Measurements from ENCODE around the gene UCMA.

UCMA gene

DNA sequence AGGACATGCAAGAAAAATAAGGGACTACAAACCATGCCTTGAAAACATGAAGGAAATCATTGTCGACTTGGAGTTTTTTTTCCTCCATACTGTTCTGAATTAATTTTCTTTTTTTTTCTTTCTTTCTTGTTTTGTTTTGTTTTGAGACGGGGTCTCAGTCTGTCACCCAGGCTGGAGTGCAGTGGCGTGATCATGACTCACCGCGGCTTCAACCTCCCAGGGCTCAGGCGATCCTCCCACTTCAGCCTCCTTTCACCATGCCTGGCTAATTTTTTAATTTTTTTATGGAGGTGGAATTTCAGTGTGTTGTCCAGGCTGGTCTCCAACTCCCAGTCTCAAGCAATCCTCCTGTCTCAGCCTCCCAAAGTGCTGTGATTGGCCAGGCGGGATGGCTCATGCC, 11.6 kb downstream of the UCMA start:
- H3K4me3 Mint-ChIP-seq: no peak overlapping the region
- H3K9me3 Mint-ChIP-seq: no peaks in the 10 kb centered on the region
- H3K27ac Mint-ChIP-seq: no peak overlapping the region
- no peak for DNase-seq
- H3K27me3 Mint-ChIP-seq: no peaks in the 10 kb centered on the region
- CTCF ChIA-PET: no interaction called here
- no peaks in the 10 kb centered on the region for H3K36me3 Mint-ChIP-seq
- peaks cover 7% of the 10 kb centered on the region for H3K4me1 Mint-ChIP-seq

DNA sequence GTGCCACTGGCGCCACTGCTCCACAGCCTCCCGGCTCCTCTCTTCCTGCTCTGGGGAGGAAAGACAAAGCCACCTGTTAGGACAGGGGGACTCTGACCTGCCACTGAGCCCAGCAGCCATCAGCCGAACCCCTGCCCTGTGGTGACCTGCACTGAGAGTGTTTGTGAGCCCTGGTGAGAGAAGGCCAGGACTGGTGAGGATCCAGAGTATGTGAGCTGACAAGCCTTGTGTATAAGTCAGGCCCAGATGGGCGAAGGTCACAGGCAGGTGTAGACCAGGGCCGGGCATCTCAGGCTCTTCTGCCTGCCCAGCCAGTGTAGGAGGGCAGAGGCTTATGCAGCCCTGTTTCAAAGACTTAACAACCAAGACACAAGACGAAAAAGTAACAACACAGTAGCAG, 12.0 kb downstream of the UCMA start:
- no peak overlapping the region for H3K4me3 Mint-ChIP-seq
- no peaks in the 10 kb centered on the region for H3K9me3 Mint-ChIP-seq
- H3K27me3 Mint-ChIP-seq: no peaks in the 10 kb centered on the region
- peaks cover 7% of the 10 kb centered on the region for H3K4me1 Mint-ChIP-seq
- CTCF ChIA-PET: no interaction called here
- no peak overlapping the region for H3K27ac Mint-ChIP-seq
- no peaks in the 10 kb centered on the region for H3K36me3 Mint-ChIP-seq
- DNase-seq: no peak

DNA sequence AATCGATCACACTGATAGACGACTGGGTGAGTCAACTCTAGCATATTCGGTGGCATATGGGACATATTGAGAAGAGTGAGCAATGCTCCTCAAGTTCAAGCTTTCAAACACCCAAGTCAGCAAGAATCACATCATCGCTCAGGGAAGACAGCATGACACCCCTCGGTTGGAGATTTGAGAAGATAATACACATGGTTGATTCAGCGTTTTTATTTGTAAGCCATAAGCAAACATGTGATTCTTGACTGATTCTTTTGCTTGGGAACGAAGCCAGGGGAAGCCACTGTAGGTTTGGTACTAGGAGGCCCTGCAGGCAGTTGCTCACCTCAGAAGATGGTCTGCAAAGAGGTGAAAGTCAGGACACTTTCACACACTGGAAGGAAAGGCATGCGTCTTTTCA, 12.6 kb downstream of the UCMA start:
- no peaks in the 10 kb centered on the region for H3K9me3 Mint-ChIP-seq
- CTCF ChIA-PET: no interaction called here
- peaks cover 7% of the 10 kb centered on the region for H3K4me1 Mint-ChIP-seq
- H3K27me3 Mint-ChIP-seq: no peaks in the 10 kb centered on the region
- H3K27ac Mint-ChIP-seq: no peak overlapping the region
- H3K36me3 Mint-ChIP-seq: no peaks in the 10 kb centered on the region
- no peak for DNase-seq
- no peak overlapping the region for H3K4me3 Mint-ChIP-seq

DNA sequence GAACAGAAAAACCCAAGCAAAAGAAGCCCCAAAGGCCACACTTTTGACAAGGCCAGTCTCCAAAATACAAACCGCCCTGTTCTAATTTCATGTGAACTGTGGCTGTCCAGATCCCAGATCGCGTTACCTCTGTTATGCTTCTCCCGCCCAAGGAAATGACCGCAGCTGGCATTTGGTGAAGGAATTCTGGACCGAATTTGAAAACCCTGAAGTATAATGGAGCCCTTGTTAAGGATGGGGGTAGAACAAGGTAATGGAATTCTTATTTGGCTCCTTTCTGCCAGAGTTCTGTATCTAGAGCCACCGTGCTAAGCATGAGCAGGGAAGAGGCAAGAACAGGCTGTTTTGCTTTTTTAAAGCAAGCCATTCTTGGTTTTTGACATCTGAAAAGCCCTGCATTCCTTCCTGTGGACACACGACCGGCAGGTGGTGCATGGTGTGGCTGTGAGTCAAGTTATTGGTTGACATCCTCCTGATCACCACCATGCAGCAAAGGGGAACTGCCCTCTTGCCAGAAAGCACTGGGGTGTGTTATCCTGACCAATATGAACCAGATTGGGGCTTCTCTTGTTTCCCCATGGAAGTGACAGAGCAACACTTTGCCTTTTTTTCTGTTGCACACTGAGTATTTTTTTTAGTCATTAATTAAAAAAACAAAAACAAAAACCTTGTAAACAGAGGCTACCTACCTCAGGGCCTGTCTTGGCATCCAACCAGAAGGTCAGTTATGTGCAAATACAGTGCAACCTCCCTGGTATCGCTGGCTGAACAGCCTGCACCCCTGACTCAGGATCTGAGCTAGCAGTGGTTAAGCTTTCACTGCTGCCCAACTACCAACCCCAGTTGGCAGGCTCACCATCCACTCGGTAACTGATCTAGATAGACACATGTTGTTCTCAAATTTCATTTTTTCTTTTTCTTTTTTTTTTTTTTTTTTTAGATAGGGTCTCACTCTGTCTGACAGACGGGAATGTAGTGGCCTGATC, 14.2 kb downstream of the UCMA start:
- no peaks in the 10 kb centered on the region for H3K9me3 Mint-ChIP-seq
- CTCF ChIA-PET: interaction anchor here (2.3 kb wide), 1 partner anchor 83 kb away, joined by 5 read pairs; no protein-coding TSS in a partner anchor
- peaks cover 7% of the 10 kb centered on the region for H3K4me1 Mint-ChIP-seq
- H3K36me3 Mint-ChIP-seq: no peaks in the 10 kb centered on the region
- H3K27ac Mint-ChIP-seq: no peak overlapping the region
- H3K4me3 Mint-ChIP-seq: no peak overlapping the region
- DNase-seq: peak; percentile 30
- no peaks in the 10 kb centered on the region for H3K27me3 Mint-ChIP-seq

DNA sequence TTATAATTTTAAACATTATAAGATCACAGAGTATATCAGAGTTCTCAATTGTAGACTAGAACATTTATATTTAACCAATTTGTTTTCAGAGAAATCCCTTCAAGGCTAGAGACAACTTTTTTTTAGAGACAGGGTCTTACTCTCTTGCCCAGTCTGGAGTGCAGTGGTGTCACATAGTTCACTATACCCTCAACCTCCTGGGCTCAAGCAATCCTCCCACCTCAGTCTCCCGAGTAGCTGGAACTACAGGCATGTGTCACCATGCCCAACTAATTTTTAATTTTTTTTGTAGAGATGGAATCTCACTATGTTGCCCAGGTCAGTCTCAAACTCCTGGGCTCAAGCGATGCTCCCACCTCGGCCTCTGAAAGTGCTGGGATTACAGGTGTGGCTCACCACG, 15.3 kb downstream of the UCMA start:
- DNase-seq: no peak
- Mint-ChIP-seq H3K4me3 (no peak overlapping the region), H3K4me1 (no peaks in the 10 kb centered on the region), H3K9me3 (no peaks in the 10 kb centered on the region), H3K27me3 (no peaks in the 10 kb centered on the region), H3K27ac (no peak overlapping the region), H3K36me3 (peaks cover 6% of the 10 kb centered on the region)
- CTCF ChIA-PET: interaction anchor here (2.3 kb wide), 1 partner anchor 84 kb away, joined by 5 read pairs; no protein-coding TSS in a partner anchor

DNA sequence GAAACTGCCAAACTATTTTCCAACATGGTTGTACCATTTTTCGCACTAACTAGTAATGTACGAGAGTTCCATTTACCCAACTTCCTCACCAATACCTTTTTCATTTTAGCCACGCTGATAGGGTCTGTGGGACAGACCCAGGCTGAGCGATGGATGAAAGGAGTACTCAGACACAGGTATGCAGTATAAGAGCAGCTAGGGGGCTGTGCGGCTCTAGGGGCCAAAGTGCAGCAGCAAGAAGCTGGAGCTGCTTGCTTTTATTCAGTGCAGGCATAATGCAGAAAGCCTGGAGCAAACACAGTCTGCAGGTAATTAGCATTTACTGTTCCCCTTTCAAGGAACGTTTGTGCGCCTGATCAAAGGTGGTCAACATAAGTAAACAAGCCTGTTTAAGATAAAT, 21.0 kb downstream of the UCMA start:
- Mint-ChIP-seq H3K4me3 (no peak overlapping the region), H3K9me3 (no peaks in the 10 kb centered on the region), H3K27me3 (no peaks in the 10 kb centered on the region), H3K36me3 (peaks cover 27% of the 10 kb centered on the region), H3K27ac (no peak overlapping the region), H3K4me1 (no peaks in the 10 kb centered on the region)
- DNase-seq: no peak
- CTCF ChIA-PET: no interaction called here

DNA sequence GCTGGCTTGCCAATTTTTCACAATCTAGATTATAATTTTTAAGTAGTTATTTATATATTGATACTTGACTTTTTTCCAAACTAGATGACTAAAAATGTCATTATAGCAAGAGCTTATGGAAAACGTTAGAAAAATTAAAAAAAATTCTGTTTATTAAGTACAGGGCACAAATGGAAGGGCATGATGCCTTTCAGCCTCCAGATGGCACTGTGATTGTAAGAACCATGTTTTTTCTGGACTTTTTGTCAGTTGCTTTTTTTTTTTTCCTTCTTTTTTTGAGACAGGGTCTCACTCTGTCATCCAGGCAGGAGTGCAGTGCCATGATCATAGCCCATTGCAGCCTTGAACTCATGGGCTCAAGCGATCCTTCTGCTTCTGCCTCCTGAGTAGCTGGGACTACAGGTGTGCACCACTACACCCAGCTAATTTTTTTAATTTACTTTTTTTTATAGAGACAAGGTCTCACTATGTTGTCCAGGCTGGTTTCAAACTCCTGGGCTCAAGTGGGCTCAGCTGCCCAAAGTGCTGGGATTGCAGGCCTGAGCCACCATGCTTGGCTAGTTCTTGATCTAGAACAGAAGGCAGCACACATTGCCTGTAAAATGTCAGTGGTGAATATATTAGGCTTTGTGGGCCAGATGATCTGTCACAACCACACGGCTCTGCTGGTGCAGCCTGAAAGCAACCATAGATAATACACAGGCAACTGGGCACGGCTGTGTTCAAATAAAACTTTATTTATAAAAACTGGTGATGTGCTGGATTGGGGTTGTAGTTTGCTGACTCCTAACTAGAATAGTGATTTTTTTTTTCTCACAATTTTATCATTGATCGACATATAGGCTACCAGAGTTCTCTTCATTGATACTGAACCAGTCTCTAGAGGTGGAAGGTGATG, 27.4 kb downstream of the UCMA start:
- no peaks in the 10 kb centered on the region for H3K4me1 Mint-ChIP-seq
- H3K4me3 Mint-ChIP-seq: no peak overlapping the region
- CTCF ChIA-PET: interaction anchor here (0.8 to 1.6 kb wide), 4 partner anchors 11 to 145 kb away, joined by 3 to 5 read pairs (median 4); no protein-coding TSS in a partner anchor
- no peaks in the 10 kb centered on the region for H3K27me3 Mint-ChIP-seq
- DNase-seq: no peak
- H3K36me3 Mint-ChIP-seq: peaks cover 44% of the 10 kb centered on the region
- no peaks in the 10 kb centered on the region for H3K9me3 Mint-ChIP-seq
- no peak overlapping the region for H3K27ac Mint-ChIP-seq

DNA sequence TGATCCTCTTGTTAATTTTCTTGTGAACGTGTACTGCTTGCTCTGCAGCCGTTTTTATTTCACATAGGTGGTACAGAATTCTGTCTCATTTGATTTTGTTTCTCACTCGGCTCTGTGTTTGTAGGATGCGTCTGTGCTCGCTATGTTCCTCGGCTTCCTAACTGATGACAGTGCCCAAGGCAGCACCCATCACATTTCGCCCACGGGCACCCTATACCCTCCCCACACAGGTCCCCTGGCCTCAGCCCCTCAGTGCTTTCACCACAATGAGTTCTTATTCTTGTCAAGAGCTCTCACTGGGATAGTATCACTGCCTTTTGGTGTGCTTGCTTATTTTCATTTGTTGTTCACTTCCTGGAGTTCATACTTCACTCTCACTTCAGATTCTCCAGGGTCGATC, 28.1 kb downstream of the UCMA start:
- Mint-ChIP-seq H3K9me3 (no peaks in the 10 kb centered on the region), H3K36me3 (peaks cover 48% of the 10 kb centered on the region), H3K27ac (peak overlapping the region; percentile 77), H3K4me1 (no peaks in the 10 kb centered on the region), H3K27me3 (no peaks in the 10 kb centered on the region), H3K4me3 (no peak overlapping the region)
- no peak for DNase-seq
- CTCF ChIA-PET: interaction anchor here (0.8 to 1.6 kb wide), 4 partner anchors 11 to 145 kb away, joined by 3 to 5 read pairs (median 4); no protein-coding TSS in a partner anchor

DNA sequence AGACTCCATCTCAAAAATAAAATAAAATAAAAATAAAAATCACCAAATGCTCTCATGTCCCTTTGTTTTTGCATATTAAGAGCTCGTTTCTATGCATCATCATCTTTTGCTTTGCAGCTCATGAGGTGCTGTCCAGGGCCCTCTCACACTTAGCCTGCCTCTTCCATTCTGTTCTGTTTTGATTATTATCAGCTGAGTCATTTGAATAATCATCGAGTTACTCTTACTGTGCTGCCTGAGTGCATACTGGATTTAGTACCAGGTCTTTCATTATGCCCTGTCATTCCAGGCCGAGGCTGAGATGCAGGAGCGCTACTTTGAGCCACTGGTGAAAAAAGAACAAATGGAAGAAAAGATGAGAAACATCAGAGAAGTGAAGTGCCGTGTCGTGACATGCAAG, 33.0 kb downstream of the UCMA start:
- Mint-ChIP-seq H3K4me1 (no peaks in the 10 kb centered on the region), H3K4me3 (no peak overlapping the region), H3K36me3 (peaks cover 46% of the 10 kb centered on the region), H3K27ac (no peak overlapping the region), H3K27me3 (no peaks in the 10 kb centered on the region), H3K9me3 (no peaks in the 10 kb centered on the region)
- CTCF ChIA-PET: no interaction called here
- DNase-seq: no peak

DNA sequence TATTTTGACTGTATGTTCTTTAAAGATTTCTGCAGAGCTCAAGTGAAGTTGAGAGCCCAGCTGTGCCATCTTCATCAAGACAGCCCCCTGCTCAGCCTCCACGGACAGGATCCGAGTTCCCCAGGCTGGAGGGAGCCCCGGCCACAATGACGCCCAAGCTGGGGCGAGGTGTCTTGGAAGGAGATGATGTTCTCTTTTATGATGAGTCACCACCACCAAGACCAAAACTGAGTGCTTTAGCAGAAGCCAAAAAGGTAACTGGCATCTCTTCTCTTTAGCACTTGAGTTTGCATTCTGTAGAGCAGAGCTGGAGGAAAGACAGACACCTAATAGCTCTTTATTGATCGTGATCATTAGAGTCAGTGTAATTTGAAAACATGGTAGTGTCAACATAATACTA, 39.2 kb downstream of the UCMA start:
- Mint-ChIP-seq H3K27ac (no peak overlapping the region), H3K4me3 (no peak overlapping the region), H3K4me1 (no peaks in the 10 kb centered on the region), H3K36me3 (peaks cover 31% of the 10 kb centered on the region), H3K9me3 (no peaks in the 10 kb centered on the region), H3K27me3 (no peaks in the 10 kb centered on the region)
- CTCF ChIA-PET: interaction anchor here (1.5 kb wide), 1 partner anchor 11 kb away, joined by 5 read pairs; no protein-coding TSS in a partner anchor
- no peak for DNase-seq

DNA sequence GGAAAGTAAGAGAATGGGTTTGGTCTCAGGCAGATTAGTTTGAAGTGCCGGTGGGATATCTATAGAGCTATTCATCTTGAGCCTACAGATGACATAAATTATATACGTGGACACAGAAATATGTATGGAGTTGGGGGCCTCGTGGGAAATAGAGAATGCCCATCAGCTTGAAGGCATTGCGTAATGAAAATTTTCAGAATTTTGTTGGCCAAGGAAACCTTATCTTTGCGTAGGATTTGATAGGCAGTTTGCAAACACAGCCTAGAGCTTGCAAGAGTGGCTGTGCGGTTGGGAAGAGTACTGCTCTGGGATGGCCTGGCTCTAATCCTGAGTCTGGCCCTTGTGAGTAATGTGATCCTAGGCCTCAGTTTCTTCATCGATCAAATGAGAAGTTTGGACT, 40.5 kb downstream of the UCMA start:
- CTCF ChIA-PET: no interaction called here
- H3K4me1 Mint-ChIP-seq: no peaks in the 10 kb centered on the region
- no peak overlapping the region for H3K27ac Mint-ChIP-seq
- H3K36me3 Mint-ChIP-seq: peaks cover 31% of the 10 kb centered on the region
- H3K4me3 Mint-ChIP-seq: no peak overlapping the region
- H3K9me3 Mint-ChIP-seq: no peaks in the 10 kb centered on the region
- no peak for DNase-seq
- no peaks in the 10 kb centered on the region for H3K27me3 Mint-ChIP-seq

DNA sequence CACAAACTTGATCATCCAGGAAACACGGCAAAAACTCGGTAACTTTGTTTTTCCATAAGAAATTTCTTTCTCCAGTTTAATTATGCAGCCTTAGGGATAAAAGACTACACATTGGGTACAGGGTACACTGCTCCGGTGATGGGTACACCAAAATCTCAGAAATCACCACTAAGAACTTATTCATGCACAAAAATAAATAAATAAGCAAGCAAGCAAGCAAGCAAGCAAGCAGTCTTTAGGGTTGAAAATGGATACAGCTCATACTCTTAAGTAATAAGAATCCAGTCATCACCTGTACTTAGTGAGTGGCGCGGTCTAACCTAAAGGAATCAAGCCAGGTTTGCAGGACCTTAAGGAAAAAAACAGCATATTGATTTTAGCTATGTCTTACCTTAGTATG, 42.8 kb downstream of the UCMA start:
- H3K4me1 Mint-ChIP-seq: no peaks in the 10 kb centered on the region
- CTCF ChIA-PET: no interaction called here
- no peak overlapping the region for H3K4me3 Mint-ChIP-seq
- peaks cover 34% of the 10 kb centered on the region for H3K36me3 Mint-ChIP-seq
- no peaks in the 10 kb centered on the region for H3K9me3 Mint-ChIP-seq
- no peak overlapping the region for H3K27ac Mint-ChIP-seq
- no peak for DNase-seq
- H3K27me3 Mint-ChIP-seq: no peaks in the 10 kb centered on the region

DNA sequence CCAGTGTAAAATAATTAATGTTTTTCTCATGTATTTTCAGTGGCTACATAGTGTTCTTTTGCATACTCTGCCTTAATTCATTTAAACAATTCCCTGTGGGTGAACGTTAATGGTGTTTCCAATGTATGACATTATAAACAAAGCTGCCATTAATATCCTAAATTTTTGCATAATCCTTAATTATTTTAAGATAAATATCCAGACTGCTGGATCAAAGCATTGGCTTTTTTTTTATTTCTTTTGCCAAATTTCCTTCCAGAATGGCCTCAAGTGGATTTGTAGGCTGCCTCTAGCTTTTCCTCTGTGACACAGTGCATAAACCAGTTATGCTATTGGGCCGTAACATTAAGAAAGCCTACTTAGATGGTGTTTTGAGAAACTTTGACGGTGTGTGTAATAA, 43.4 kb downstream of the UCMA start:
- CTCF ChIA-PET: no interaction called here
- peaks cover 39% of the 10 kb centered on the region for H3K36me3 Mint-ChIP-seq
- no peak overlapping the region for H3K27ac Mint-ChIP-seq
- no peak for DNase-seq
- no peak overlapping the region for H3K4me3 Mint-ChIP-seq
- H3K4me1 Mint-ChIP-seq: no peaks in the 10 kb centered on the region
- H3K9me3 Mint-ChIP-seq: no peaks in the 10 kb centered on the region
- no peaks in the 10 kb centered on the region for H3K27me3 Mint-ChIP-seq

DNA sequence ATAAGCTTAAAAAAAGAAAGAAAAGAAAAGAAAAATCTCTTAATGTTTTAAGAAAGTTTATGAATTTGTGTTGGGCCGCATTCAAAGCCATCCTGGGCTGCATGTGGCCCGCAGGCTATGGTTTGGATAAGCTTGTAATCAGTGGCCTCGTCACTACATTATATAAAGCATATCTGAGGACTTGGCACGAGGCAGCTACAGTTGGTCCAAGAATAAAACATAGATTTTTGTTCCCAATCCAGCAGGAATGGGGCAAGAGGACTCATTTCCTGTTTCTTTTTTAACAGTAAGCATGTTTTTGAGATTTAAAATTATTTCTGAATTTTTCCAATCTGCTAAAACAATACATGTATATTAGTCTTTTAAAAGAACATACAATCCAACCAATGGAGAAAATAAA, 44.2 kb downstream of the UCMA start:
- Mint-ChIP-seq H3K27ac (no peak overlapping the region), H3K4me3 (no peak overlapping the region), H3K27me3 (no peaks in the 10 kb centered on the region), H3K9me3 (no peaks in the 10 kb centered on the region), H3K4me1 (no peaks in the 10 kb centered on the region), H3K36me3 (peaks cover 37% of the 10 kb centered on the region)
- no peak for DNase-seq
- CTCF ChIA-PET: no interaction called here
